Activated CD8-positive, alpha-beta memory T cell treated with anti-CD3 and anti-CD28 coated beads for 24 hours (primary cell): ENCODE measurements around the gene POLR1B.
"Not testable (repeated sequence)": the region's sequence is repeated elsewhere in the genome, so short reads cannot be mapped to it uniquely, and the experiment has no call there.

Experiments used
- DNase-seq: peaks from one replicate; pipeline ENCODE4 v3.0.0-alpha.2; 2020

Gene POLR1B

GRCh38 chr2:112602917-112603316, 60.7 kb downstream of the POLR1B start:
- peak; percentile 3 for DNase-seq

GRCh38 chr2:112603731-112604130, 61.5 kb downstream of the POLR1B start:
- DNase-seq, result peak; percentile 11

- DNase-seq, result no peak
These were observed 62.7 kb downstream of the POLR1B start for GRCh38 chr2:112604952-112605351.

GRCh38 chr2:112605926-112606325, 63.7 kb downstream of the POLR1B start:
- DNase-seq, result no peak

GRCh38 chr2:112606547-112606946, 64.3 kb downstream of the POLR1B start:
- DNase-seq, result no peak

- DNase-seq, result no peak
These were observed 65.6 kb downstream of the POLR1B start for GRCh38 chr2:112607680-112608438.

- DNase-seq, result not testable (repeated sequence)
These were observed 67.1 kb downstream of the POLR1B start for GRCh38 chr2:112609320-112609719.

GRCh38 chr2:112612283-112612682, 70.0 kb downstream of the POLR1B start:
- DNase-seq, result not testable (repeated sequence)

- peak; percentile 40 for DNase-seq
These were observed 72.1 kb downstream of the POLR1B start for GRCh38 chr2:112614201-112614840.

- peak; percentile 42 for DNase-seq
These were observed 72.8 kb downstream of the POLR1B start for GRCh38 chr2:112615051-112615450.

GRCh38 chr2:112615798-112616197, 73.5 kb downstream of the POLR1B start:
- peak; percentile 1 for DNase-seq

- no peak for DNase-seq
These were observed 76.1 kb downstream of the POLR1B start for GRCh38 chr2:112618383-112618782.

GRCh38 chr2:112621790-112622527, 79.7 kb downstream of the POLR1B start:
- peak; percentile 21 for DNase-seq

- no peak for DNase-seq
These were observed 80.2 kb downstream of the POLR1B start for GRCh38 chr2:112622528-112622849.

- DNase-seq, result peak; percentile 82
These were observed 81.9 kb downstream of the POLR1B start for GRCh38 chr2:112623913-112624777.

GRCh38 chr2:112625474-112626114, 83.3 kb downstream of the POLR1B start:
- DNase-seq, result peak; percentile 53

- peak; percentile 84 for DNase-seq
These were observed 84.4 kb downstream of the POLR1B start for GRCh38 chr2:112626604-112627059.
